Ovary (tissue), 10 donors: ENCODE measurements around the gene PDS5A. TPM values are rescaled to one million over a fixed set of nuclear protein-coding genes. Genes with fewer than 3 reads are reported as not detected.
"Not testable (repeated sequence)": the region's sequence is repeated elsewhere in the genome, so short reads cannot be mapped to it uniquely, and the experiment has no call there.

Experiments
- DNase-seq, 5 donors: peaks; one replicate each; pipeline ENCODE4 v3.0.0-alpha.2; 2019 to 2020
- H3K27ac ChIP-seq, 2 donors: fragments of 200-600 bp; one replicate each; pipeline versions ENCODE4 v1.5.1 to v1.8.0; 2019 to 2022
- H3K27me3 ChIP-seq: fragments of 200-600 bp; one replicate; pipeline ENCODE4 v1.8.0; 2022
- H3K36me3 ChIP-seq: fragments of 200-600 bp; sonication (generic); one replicate; pipeline ENCODE4 v1.5.1; 2019
- H3K4me1 ChIP-seq: one replicate; pipeline ENCODE4 v1.8.1; 2013; ENCODE audit warnings: mild to moderate bottlenecking, moderate library complexity; ENCODE audit not compliant: insufficient read depth
- H3K4me3 ChIP-seq: fragments of 200-600 bp; sonication (generic); one replicate; pipeline ENCODE4 v1.5.1; 2017
- H3K9me3 ChIP-seq, 2 donors: fragments of 200-600 bp in 1 of 2; sonication (generic) in 1 of 2; one replicate each; pipeline versions ENCODE4 v1.5.1 to v1.8.1; 2013 to 2019; ENCODE audit warnings: mild to moderate bottlenecking in 1 of 2, moderate library complexity in 1 of 2
- CTCF ChIP-seq, 3 donors: fragments of 450-650 bp in 2 of 3; fragments of 200-600 bp in 1 of 3; IDR thresholded peaks; one replicate each; pipeline versions ENCODE4 v1.5.1 to v1.8.0; 2016 to 2022; ENCODE audit warnings: antibody characterized with exemption in 3 of 3, mild to moderate bottlenecking in 1 of 3
- EP300 ChIP-seq: sonication (generic); formaldehyde crosslinking; IDR thresholded peaks from one replicate; pipeline ENCODE4 v1.6.1; 2017; ENCODE audit warnings: antibody characterized with exemption
- POLR2A ChIP-seq: fragments of 450-650 bp; IDR thresholded peaks from one replicate; pipeline ENCODE4 v1.6.1; 2017; ENCODE audit warnings: antibody characterized with exemption, mild to moderate bottlenecking, moderate library complexity
- WGBS, 3 donors: extraction: QIAGEN DNeasy Blood & Tissue Kit in 1 of 3; methylation state at CpG; one replicate each; pipeline versions ENCODE4 v1.1.5 to v1.1.7; 2013 to 2017; 5-methylcytosine and 5-hydroxymethylcytosine counted together
- intact Hi-C, 4 donors: fragments of 100-400 bp; cut with DNase I; formaldehyde crosslinking; loops; one replicate each; pipeline versions ENCODE4 v1.11.0 to v1.15.1; 2022 to 2023
- long read RNA-seq, 3 donors: library from polyadenylated mRNA in 2 of 3; unstranded in 2 of 3; transcript quantifications; one replicate each; pipeline ENCODE4 v2.0.0 and lab custom pipeline, GENCODE V29; 2021 to 2026
- polyA plus RNA-seq, 2 donors: library from polyadenylated mRNA; stranded (reverse); fragments of 200-250 nt in 1 of 2; fragments of 350-450 nt in 1 of 2; fragmentation: Illumina TruSeq in 1 of 2; extraction: RNeasy Lipid Tissue Mini Kit (QIAGEN cat#74804) in 1 of 2; gene quantifications; one replicate each; pipeline ENCODE4 v1.2.3, GENCODE V29; 2013 to 2014
- total RNA-seq, 7 donors: library from RNA; depleted of rRNA in 2 of 7; stranded (reverse); fragments of >200 nt in 2 of 7; fragmentation: NEBNext Ultra II Directional in 3 of 7; extraction: Animal tissue kit (Norgen Biotek cat#: 25700) in 3 of 7; gene quantifications; one replicate each; pipeline versions ENCODE4 v1.1.0 to v1.2.4, GENCODE V29; 2016 to 2023
- donor health status: DM: no; HTN: no; CAD: no; lungs with moderate emphysema.
- donor health status: DM: no; HTN: no; CAD: no.
- donor health status: Bipolar disorder and iron deficiency.
- donor health status: DM: yes; HTN: yes; CAD: no.
- donor health status: DM: no; HTN: no; CAD: no.
- donor health status: DM: yes; HTN: yes; CAD: no.

The PDS5A gene, protein sequence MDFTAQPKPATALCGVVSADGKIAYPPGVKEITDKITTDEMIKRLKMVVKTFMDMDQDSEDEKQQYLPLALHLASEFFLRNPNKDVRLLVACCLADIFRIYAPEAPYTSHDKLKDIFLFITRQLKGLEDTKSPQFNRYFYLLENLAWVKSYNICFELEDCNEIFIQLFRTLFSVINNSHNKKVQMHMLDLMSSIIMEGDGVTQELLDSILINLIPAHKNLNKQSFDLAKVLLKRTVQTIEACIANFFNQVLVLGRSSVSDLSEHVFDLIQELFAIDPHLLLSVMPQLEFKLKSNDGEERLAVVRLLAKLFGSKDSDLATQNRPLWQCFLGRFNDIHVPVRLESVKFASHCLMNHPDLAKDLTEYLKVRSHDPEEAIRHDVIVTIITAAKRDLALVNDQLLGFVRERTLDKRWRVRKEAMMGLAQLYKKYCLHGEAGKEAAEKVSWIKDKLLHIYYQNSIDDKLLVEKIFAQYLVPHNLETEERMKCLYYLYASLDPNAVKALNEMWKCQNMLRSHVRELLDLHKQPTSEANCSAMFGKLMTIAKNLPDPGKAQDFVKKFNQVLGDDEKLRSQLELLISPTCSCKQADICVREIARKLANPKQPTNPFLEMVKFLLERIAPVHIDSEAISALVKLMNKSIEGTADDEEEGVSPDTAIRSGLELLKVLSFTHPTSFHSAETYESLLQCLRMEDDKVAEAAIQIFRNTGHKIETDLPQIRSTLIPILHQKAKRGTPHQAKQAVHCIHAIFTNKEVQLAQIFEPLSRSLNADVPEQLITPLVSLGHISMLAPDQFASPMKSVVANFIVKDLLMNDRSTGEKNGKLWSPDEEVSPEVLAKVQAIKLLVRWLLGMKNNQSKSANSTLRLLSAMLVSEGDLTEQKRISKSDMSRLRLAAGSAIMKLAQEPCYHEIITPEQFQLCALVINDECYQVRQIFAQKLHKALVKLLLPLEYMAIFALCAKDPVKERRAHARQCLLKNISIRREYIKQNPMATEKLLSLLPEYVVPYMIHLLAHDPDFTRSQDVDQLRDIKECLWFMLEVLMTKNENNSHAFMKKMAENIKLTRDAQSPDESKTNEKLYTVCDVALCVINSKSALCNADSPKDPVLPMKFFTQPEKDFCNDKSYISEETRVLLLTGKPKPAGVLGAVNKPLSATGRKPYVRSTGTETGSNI (N-terminal part only)
- total RNA-seq (10 to 100 TPM; 47.3 to 68.8 (median 64.7) TPM), polyA plus RNA-seq (10 to 100 TPM; 20.9 to 29.7 TPM)
- long read RNA-seq, donor 1, partial matches to known transcripts: 7 of 14 reads
- long read RNA-seq, donor 1, other reads (novel, unspliced or antisense): 7 of 14 reads
- long read RNA-seq, donor 2, transcript PDS5A-202 (16 exons, 2,685 nt): major isoform, 5 of 22 reads
- long read RNA-seq, donor 2, partial matches to known transcripts: 15 of 22 reads
- long read RNA-seq, donor 2, other reads (novel, unspliced or antisense): 0 of 22 reads
- long read RNA-seq, donor 3, full-length matches to known transcripts: 55 of 93 reads
- long read RNA-seq, donor 3, partial matches to known transcripts: 11 of 93 reads
- long read RNA-seq, donor 3, other reads (novel, unspliced or antisense): 27 of 93 reads

DNA sequence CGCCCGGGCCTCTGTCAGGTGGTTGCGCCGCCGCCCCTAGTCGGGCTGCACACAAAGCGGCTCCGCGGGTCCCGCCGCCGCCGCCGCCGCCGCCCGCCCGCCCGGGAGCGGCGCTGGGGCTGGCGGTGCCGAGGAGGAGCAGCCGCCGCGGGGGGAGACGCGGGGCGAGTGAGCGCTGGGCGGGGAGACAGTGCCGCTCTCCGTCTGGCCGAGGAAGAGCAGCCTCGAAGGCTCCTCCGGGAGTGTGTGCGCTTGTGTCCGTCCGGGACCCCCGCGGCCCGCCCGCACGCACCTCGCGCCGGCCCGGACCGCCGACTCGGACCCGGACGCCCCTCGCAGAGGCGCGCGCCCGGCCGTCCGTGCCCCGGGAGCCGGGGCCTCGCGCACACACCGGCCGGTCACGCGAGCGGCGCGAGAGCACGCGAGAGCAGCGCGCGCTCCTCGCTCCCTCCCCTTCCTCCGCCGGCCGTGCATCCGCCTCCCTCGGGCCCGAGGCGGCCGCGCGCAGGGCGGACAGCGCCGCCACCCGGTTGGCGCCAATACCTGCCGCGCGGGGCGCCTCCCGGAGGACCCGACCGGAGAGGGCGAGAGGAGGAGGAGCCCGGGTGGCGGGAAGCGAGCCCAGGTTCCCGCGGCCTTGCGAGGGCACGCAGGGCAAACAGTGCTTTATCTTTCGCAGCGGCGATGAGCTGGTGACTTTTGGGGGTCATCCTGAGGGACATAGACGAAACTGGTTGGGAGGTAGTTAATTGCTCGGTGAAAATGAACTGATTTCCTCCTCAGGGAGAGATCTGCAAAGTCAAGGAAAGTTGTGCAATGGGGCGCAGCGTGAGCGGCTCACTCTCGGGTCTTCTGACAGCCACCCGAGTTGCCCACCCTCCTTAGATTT is at the start of gene PDS5A:
TSS of gene PDS5A (minus strand) at position 423 of the 889 bp plus-strand sequence. CDS start 1,334 bp downstream, outside the sequence.
- H3K36me3 ChIP-seq: no peaks in the 10 kb centered on the region
- H3K4me1 ChIP-seq: peaks cover 1% of the 10 kb centered on the region
- DNase-seq: peak; percentile 84 to 92 (median 88)
- peak within 1 kb of the TSS; percentile 95 for H3K4me3 ChIP-seq
- H3K27ac ChIP-seq: peak within 1 kb of the TSS; percentile 90 to 91
- TF ChIP-seq EP300: no peak
- peak; percentile 70 to 98 (median 98) for TF ChIP-seq CTCF (IDR thresholded peaks at IDR 0.05)
- TF ChIP-seq POLR2A: peak; percentile 38
- no peaks in the 10 kb centered on the region for H3K27me3 ChIP-seq
- intact Hi-C loops: loop anchor here (2.0 to 10.0 kb wide), 7 partner anchors 79 to 509 kb away; partner anchors contain the start of genes UBE2K (in 3 of the 4) and N4BP2 (in 2 of the 4)
- H3K9me3 ChIP-seq: no peaks in the 10 kb centered on the region
- 1% methylated on average over 39 to 117 of the region's 117 CpGs for WGBS, 3 donors

DNA sequence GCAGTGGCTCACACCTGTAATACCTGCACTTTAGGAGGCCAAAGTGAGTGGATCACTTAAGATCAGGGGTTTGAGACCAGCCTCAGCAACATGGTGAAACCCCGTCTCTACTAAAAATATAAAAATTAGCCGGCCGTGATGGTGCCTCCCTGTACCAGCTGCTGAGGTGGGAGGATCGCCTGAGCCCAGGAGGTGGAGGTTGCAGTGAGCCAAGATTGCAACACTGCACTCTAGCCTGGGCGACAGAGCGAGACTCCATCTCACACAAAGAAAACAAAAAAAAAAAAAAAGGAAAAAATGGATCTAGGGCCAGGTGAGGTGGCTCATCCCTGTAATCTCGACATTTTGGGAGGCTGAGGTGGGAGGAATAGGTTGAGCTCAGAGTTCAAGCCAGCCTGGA is 46.3 kb upstream of the PDS5A start:
- DNase-seq, H3K27me3 ChIP-seq, H3K4me1 ChIP-seq, H3K4me3 ChIP-seq, H3K36me3 ChIP-seq, intact Hi-C loops, H3K9me3 ChIP-seq, H3K27ac ChIP-seq: not testable (repeated sequence)
- WGBS, 3 donors: 81% methylated on average over 7 of the region's 7 CpGs; no CpG with 5 or more reads in 2 of the 3 donors

DNA sequence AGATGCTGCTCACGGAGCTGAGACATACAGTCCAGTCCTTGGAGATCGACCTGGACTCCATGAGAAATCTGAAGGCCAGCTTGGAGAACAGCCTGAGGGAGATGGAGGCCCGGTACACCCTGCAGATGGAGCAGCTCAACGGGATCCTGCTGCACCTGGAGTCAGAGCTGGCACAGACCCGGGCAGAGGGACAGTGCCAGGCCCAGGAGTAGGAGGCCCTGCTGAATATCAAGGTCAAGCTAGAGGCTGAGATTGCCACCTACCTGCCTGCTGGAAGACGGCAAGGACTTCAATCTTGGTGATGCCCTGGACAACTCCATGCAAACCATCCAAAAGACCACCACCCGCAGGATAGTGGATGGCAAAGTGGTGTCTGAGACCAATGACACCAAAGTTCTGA is 43.4 kb upstream of the PDS5A start:
- H3K4me1 ChIP-seq, intact Hi-C loops, DNase-seq, H3K4me3 ChIP-seq, H3K36me3 ChIP-seq, H3K27me3 ChIP-seq, H3K9me3 ChIP-seq, H3K27ac ChIP-seq: not testable (repeated sequence)
- 88 to 95% (median 89%) methylated on average over 7 of the region's 7 CpGs for WGBS, 3 donors

DNA sequence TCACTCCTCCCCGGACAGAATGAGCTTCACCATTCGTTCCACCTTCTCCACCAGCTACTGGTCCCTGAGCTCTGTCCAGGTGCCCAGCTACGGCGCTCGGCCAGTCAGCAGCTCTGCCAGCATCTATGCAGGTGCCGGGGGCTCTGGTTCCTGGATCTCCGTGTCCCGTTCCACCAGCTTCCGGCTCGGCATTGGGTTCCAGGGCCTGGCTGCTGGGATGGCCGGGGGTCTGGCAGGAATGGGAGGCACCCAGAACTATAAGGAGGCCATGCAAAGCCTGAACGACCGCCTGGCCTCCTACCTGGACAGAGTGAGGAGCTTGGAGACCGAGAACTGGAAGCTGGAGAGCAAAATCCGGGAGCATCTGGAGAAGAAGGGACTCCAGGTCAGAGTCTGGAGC is 42.5 kb upstream of the PDS5A start:
- TF ChIP-seq CTCF (IDR thresholded peaks at IDR 0.05): no peak
- Histone ChIP-seq H3K9me3 (no peaks in the 10 kb centered on the region), H3K36me3 (no peaks in the 10 kb centered on the region), H3K27ac (no peak overlapping the region), H3K27me3 (no peaks in the 10 kb centered on the region), H3K4me3 (no peak overlapping the region), H3K4me1 (no peaks in the 10 kb centered on the region)
- intact Hi-C loops: no loop called here
- no peak for DNase-seq
- 90 to 96% (median 92%) methylated on average over 15 of the region's 15 CpGs for WGBS, 3 donors
